HG03064 (cell line): ENCODE data around the gene VAT1.

ENCODE experiments used
- ATAC-seq: cut with Tn5 transposase; IDR thresholded peaks from one replicate; pipeline ENCODE4 v1.9.1; 2021; ENCODE audit warnings: low read depth; ENCODE audit not compliant: unreplicated experiment

The VAT1 gene

GRCh38 chr17:43027091-43028032 is 5.2 kb upstream of the VAT1 start:
- ATAC-seq = no peak

- no peak for ATAC-seq
Observed at GRCh38 chr17:43026595-43026994, 4.4 kb upstream of the VAT1 start.

DNA sequence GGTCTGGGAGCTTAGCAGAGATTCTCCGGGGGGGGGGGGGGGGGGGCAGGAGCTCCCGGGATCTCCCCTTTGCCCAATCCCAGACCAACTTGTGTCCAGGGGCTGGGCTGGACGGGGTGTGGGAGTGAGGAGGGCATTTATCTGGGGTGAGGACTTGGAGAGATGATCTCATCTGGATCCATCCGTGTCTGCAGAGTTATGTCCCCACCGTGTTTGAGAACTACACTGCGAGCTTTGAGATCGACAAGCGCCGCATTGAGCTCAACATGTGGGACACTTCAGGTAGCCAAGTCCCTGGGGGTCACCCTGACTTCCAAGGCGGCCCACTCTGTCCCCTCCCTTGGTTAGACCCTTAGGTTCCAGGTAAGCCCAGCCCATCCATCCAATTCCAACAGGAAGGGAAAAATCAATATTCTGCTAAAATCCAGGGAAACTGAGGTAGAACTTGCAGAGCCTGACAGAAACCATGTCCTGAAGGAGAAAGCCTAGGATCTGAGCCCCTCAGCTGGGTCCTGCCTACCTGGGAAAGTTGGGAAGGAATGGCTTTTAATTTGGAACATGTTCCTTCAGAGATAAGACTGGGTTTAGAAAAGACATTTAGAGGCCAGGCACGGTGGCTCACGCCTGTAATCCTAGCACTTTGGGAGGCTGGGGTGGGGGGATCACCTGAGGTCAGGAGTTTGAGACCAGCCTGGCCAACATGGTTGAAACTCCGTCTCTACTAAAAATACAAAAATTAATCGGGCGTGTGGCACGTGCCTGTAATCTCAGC is 3.8 kb upstream of the VAT1 start:
- ATAC-seq = no peak

DNA sequence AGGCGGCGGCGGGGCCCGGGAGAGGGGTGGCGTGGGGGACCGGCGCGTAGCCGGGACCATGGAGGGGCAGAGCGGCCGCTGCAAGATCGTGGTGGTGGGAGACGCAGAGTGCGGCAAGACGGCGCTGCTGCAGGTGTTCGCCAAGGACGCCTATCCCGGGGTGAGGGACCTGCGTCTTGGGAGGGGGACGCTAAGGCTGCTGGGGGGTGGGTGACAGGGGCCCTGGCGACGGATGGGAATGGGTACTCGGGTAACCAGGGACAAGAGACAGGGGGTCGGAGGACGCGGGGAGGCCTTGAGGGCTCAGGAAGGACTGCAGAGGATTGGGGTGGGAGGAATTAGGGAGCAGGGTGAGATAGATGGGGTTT is 3.1 kb upstream of the VAT1 start:
- no peak for ATAC-seq

GRCh38 chr17:43024407-43025289 is 2.5 kb upstream of the VAT1 start, which contains the start of gene RND2:
TSS of gene RND2 (plus strand) at chr17:43025231. CDS start at chr17:43025348, 117 bp downstream.
- ATAC-seq = no peak

DNA sequence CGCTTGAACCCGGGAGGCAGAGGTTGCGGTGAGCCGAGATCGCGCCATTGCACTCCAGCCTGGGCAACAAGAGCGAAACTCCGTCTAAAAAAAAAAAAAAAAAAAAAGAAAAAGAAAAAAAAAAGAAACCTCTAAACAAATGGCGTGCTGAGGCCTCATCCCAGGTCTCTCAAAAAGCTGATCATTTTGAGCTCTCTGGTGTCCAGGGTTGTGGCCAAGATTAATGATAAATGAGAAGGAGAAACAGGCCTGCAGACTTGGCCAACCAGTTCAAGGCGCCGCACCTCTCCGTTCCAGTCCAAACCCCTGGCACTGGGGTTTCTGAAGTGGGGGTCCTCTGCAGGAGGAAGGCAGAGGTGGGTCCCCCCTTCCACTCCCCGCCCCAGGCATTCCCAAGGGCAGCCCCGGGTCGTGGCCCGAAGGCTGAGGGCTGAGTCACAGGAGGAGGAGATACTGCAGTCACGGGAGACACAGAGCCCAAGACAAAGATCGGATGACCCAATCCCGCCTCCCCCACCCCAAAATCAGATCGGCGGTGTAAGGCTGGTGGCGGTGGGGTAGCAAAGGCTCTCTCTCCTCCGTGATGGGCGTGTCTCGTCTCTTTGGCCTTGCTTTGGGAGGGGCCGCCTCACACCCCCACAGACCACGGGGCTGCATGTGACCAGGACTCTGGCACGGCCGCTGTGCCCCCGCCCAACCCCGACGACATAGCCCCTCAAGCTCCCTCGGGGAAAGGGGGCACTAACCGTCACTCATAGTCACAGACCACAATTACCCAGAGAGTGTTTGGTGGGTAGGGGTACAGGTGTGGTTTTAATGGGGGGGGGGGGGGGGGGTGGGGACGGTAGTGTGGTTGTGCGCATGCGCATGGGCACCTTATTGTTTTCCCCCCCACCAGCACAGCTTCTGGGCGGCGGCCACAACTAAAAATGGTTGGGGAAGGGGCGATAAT is 1.1 kb downstream of the VAT1 start:
- ATAC-seq = no peak

DNA sequence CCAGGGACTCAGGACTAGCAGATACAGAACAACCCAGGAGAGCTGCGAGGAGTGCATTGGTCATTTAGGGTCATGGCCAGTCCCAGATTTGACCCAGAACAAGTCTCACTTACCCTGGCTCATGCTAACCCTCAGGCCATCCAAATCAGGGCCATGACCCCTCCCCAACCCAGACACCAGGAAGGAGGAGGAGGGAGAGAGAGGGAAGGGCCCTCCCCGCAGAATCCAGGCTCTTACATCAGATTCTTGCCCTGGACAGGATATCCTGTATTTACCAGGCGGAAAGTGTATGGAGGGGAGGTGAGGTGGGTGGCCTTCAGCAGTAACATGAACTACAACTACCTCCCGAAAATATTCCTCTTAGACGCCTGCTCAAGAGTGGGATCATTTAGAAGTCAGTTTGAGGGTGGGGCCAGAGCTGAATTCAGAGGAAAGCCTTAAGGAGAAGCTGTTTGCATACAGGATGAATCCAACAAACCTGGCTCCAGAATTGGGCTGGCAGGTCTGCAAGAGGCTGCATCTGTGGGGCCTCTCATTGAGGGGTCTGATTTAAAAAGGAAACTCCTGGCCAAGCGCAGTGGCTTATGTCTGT is 2.1 kb downstream of the VAT1 start:
- no peak for ATAC-seq

DNA sequence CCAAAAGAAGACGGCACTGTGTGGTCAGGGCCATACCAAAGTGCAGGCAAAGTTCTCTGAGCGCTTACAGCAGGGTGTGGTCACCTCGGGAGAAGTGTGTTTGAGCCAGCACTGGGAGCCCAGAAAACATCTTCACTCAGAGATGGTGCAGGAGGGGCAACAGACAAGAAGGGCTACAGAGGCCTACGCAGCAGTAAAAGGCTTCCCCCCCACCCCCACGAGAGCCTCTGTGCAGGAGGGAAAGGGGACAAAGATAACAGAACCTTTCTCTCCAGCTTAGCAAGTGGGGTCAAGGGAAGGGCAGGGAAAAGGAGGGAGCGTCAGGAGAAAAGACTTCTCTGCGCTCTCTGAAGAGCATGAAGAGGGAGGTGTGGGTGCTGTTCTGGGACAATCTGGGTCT is 2.8 kb downstream of the VAT1 start:
- ATAC-seq = no peak

DNA sequence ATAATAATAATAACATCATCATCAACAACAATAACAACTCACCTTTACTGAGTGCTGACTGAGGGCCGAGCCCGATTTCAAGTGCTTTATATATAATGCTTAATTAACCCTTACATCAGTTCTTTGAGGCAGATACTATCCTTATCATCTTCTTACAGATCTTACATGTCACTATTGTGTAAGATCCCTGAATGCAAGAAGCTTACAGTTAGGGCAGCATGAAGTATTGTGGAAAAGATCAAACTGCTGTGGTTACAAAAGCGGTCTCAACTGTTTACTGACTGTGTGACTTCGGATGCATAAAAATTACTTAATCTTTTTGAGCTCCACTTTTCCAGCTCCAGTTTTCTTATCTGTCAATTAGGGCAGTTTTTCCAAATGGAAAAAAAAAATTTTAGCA is 3.3 kb downstream of the VAT1 start:
- no peak for ATAC-seq

- no peak for ATAC-seq
Observed at GRCh38 chr17:43018008-43018853, 4.0 kb downstream of the VAT1 start.

DNA sequence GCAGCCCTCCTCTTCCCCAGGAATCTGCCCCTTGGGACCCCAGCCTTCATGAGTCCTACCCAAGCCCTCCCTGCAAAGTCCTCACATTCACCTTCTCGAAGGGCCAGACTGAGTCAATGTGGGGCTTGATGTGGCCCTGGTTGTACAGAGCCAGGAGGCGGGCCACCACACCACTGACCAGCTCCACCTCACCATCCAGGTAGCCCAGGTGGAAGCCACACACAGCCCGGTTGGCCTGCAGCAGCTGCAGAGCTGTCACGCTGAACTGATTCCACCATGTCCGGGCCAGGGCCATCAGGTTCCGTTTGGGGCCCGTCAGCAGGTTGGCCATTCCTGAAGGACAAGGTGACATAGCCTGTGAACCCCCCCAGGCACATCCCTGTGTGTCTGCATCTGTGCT is 6.0 kb downstream of the VAT1 start:
- no peak for ATAC-seq

- ATAC-seq = no peak
Observed at GRCh38 chr17:43015579-43015978, 6.6 kb downstream of the VAT1 start.

DNA sequence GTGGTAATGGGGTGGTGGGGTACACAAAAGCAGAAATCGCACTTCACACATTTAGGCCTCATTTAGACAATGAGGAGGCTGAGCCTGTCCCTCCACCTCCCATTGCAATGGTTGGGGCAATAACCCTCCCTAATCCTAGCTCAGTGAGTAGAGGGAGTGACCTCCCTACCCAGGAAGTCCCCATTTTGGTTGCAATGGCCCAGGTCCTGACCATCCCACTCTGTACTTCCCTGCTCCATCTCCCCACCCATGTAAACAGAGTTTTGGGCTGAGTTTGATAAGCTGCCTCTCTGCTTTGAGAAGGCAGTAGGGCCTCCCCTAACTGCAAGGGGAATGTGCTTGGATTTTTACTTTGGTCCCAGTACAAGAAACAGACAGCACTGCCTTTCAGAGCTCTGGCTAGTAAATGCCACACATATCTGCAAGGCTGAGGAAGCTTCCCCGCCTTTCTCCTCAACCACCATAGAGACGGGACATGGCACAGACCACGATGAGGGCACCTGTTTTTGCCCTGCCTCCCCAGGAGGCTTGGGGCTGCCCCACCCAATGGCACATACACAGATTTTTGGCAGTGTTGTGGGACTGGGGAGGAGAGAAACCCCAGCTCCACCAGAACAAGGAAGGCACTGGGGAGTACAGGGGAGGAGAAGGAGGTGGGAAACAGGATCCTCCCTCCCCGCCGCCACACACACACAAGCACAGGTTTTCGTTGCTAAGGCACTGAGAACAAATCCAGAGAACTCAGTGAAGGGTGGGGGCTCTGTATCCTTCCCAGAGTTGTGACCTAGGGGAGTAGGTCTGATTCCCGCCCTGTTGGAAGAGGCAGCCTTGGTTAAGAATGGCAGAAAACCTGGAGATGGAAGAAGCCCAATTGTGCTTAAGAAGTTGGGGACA is 7.3 kb downstream of the VAT1 start:
- ATAC-seq = no peak

DNA sequence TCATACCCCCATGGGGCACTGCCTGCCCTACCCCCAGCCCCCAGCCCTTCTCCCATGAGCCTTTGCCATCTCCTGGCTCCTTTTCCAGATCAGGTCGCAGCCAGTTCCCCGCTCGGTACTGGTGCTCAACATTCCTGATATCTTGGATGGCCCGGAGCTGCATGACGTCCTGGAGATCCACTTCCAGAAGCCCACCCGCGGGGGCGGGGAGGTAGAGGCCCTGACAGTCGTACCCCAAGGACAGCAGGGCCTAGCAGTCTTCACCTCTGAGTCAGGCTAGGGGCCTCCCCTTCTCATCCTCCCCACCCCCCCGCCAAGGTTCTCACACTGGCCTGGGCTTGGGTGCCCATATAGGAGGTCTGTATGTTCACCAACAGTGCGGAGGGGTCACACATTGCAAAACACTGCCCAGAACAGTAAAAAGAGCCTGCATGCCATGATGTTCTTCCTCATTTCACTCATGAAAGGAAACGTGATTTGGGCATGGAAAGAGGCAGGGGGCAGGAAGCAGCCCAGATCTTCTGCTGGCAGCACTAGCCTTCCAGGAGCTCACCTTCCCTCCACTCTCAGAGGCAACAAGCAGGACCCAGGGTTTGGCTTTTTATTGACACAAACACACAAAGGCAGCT is 8.1 kb downstream of the VAT1 start:
- ATAC-seq = no peak

DNA sequence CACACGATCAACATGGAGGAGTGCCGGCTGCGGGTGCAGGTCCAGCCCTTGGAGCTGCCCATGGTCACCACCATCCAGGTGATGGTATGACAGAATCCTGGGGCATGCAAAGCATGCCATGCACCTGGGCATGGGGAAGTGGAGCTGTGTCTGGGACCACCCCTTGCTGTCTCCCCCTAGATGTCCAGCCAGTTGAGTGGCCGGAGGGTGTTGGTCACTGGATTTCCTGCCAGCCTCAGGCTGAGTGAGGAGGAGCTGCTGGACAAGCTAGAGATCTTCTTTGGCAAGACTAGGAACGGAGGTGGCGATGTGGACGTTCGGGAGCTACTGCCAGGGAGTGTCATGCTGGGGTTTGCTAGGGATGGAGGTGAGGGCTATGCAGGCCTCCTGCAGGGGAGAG is 8.9 kb downstream of the VAT1 start:
- ATAC-seq = no peak

GRCh38 chr17:43011728-43012472 is 10.3 kb downstream of the VAT1 start:
- no peak for ATAC-seq
